Naive B cell (primary cell): ENCODE results near the gene HMGCR. TPM values are rescaled to one million over a fixed set of nuclear protein-coding genes. Genes with fewer than 3 reads are reported as not detected.
"Not testable (repeated sequence)": the region's sequence is repeated elsewhere in the genome, so short reads cannot be mapped to it uniquely, and the experiment has no call there.

ENCODE experiments used
- ATAC-seq, 2 donors: fragments of 150-1000 bp; cut with Tn5 transposase; 2 replicates each; pipeline ENCODE4 v1.10.0; 2021; ENCODE audit warnings: low read depth in 2 of 2, mild to moderate bottlenecking in 2 of 2, moderate library complexity in 2 of 2
- DNase-seq: peaks from one replicate; pipeline ENCODE4 v3.0.0; 2022
- H3K27ac Mint-ChIP-seq, 6 donors: one replicate each; pipeline ENCODE4 v1.8.0; 2020 to 2022; ENCODE audit warnings: mild to moderate bottlenecking in 6 of 6, mixed read lengths in 6 of 6, moderate library complexity in 5 of 6, inconsistent platforms in 2 of 6
- H3K27me3 Mint-ChIP-seq, 3 donors: one replicate each; pipeline ENCODE4 v1.8.0; 2021 to 2022; ENCODE audit warnings: mixed read lengths in 3 of 3, mild to moderate bottlenecking in 1 of 3
- H3K36me3 Mint-ChIP-seq, 2 donors: one replicate each; pipeline ENCODE4 v1.8.0; 2020 to 2022; ENCODE audit warnings: mixed read lengths in 2 of 2, inconsistent platforms in 1 of 2, mild to moderate bottlenecking in 1 of 2
- H3K4me1 Mint-ChIP-seq, 3 donors: one replicate each; pipeline ENCODE4 v1.8.0; 2020 to 2022; ENCODE audit warnings: mixed read lengths in 3 of 3, inconsistent platforms in 1 of 3, mild to moderate bottlenecking in 1 of 3, moderate library complexity in 1 of 3
- H3K4me3 Mint-ChIP-seq, 8 donors: one replicate each; pipeline ENCODE4 v1.8.0; 2020 to 2022; ENCODE audit warnings: mild to moderate bottlenecking in 8 of 8, mixed read lengths in 8 of 8, moderate library complexity in 8 of 8, inconsistent platforms in 2 of 8
- H3K9me3 Mint-ChIP-seq, 7 donors: one replicate each; pipeline ENCODE4 v1.8.0; 2020 to 2022; ENCODE audit warnings: mixed read lengths in 7 of 7, mild to moderate bottlenecking in 5 of 7, inconsistent platforms in 2 of 7, moderate library complexity in 1 of 7
- polyA plus RNA-seq, 6 donors: library from polyadenylated mRNA; unstranded; fragments of 300-500 nt; fragmentation: Illumina TruSeq; gene quantifications; one replicate each; pipeline ENCODE4 v1.2.3, GENCODE V29; 2021; ENCODE audit warnings: low read depth in 6 of 6

The HMGCR gene
- 10 to 100 TPM in 5 of 6 donors, 1 to 10 TPM in 1; 9.9 to 22.4 (median 14.1) TPM for polyA plus RNA-seq

GRCh38 chr5:75336615-75337336, at the start of gene HMGCR:
TSS of gene HMGCR (plus strand) at chr5:75337220. CDS start at chr5:75342606, 5,386 bp downstream.
- H3K27ac Mint-ChIP-seq = peak within 1 kb of the TSS in 1 of 6 donors; percentile 83
- H3K4me3 Mint-ChIP-seq = no peak within 1 kb of the TSS
- no peaks in the 10 kb centered on the region for H3K36me3 Mint-ChIP-seq
- H3K4me1 Mint-ChIP-seq = peaks cover 18 to 36% (median 34%) of the 10 kb centered on the region in 3 donors
- no peaks in the 10 kb centered on the region for H3K9me3 Mint-ChIP-seq
- H3K27me3 Mint-ChIP-seq = peaks cover 0 to 2% (median 0%) of the 10 kb centered on the region in 3 donors
- ATAC-seq = peak; percentile 92 to 93
- peak; percentile 97 for DNase-seq

DNA sequence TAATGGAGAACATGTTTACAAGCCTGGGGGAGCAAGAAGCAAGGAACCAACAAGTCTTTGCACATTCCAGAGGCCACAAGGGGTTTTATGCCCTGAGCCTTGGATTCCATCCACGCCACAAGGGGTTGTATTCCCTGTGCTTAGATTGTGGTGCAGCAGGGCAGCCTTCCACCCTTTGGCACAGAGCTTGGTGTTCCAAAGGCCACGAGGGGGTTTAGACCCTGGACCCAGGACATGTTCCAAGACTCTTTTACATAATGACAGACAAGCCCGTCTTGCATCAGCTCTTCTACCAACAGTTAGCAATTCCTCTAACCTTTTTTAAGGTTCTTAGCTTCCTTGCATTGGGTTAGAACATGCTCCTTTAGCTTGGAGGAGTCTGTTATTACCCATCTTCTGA, 45.2 kb upstream of the HMGCR start:
- H3K4me3 Mint-ChIP-seq, H3K36me3 Mint-ChIP-seq, ATAC-seq, H3K27ac Mint-ChIP-seq, DNase-seq, H3K4me1 Mint-ChIP-seq: not testable (repeated sequence)
- Mint-ChIP-seq H3K9me3 (peaks cover 2 to 29% (median 12%) of the 10 kb centered on the region in 7 donors), H3K27me3 (peaks cover 9 to 31% (median 13%) of the 10 kb centered on the region in 3 donors)

- H3K4me3 Mint-ChIP-seq = no peak overlapping the region
These were observed 36.9 kb upstream of the HMGCR start for GRCh38 chr5:75300084-75300483.

DNA sequence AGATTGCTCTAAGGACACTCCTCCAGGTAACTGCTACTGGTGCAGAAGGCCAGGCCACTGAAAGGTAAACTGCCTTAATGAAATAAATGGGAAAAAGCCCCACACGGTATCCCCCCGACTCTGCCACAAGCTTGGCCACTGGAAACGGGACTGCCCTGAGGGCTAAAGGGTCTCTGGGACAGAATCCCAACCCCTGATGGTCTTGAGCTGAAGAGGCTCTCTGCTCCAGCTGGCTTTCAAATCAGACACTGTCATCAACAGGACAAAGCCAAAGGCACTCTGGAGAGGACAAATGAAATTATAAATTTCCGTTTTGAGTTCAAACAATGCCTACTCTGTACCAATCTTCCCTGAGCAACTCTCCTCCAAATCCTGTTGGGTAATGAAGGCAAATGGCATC, 33.6 kb upstream of the HMGCR start:
- Mint-ChIP-seq H3K27ac (no peak overlapping the region), H3K9me3 (peaks cover 0 to 20% (median 4%) of the 10 kb centered on the region in 7 donors), H3K4me1 (no peaks in the 10 kb centered on the region), H3K27me3 (peaks cover 0 to 10% (median 6%) of the 10 kb centered on the region in 3 donors), H3K4me3 (no peak overlapping the region), H3K36me3 (no peaks in the 10 kb centered on the region)
- DNase-seq (no peak), ATAC-seq (no peak)

More at GRCh38 chr5:75300084-75300483, 36.9 kb upstream of the HMGCR start:
- no peak for DNase-seq
- Mint-ChIP-seq H3K36me3 (no peaks in the 10 kb centered on the region), H3K4me1 (no peaks in the 10 kb centered on the region), H3K27me3 (peaks cover 0 to 5% (median 0%) of the 10 kb centered on the region in 3 donors), H3K27ac (no peak overlapping the region), H3K9me3 (peaks cover 0 to 31% (median 4%) of the 10 kb centered on the region in 7 donors)
- no peak for ATAC-seq

GRCh38 chr5:75304486-75304885, 32.5 kb upstream of the HMGCR start:
- ATAC-seq, H3K9me3 Mint-ChIP-seq, H3K4me1 Mint-ChIP-seq, H3K27ac Mint-ChIP-seq, H3K36me3 Mint-ChIP-seq, DNase-seq: not testable (repeated sequence)
- Mint-ChIP-seq H3K27me3 (peaks cover 10 to 13% (median 10%) of the 10 kb centered on the region in 3 donors), H3K4me3 (peak overlapping the region in 1 of 8 donors; percentile 59)

DNA sequence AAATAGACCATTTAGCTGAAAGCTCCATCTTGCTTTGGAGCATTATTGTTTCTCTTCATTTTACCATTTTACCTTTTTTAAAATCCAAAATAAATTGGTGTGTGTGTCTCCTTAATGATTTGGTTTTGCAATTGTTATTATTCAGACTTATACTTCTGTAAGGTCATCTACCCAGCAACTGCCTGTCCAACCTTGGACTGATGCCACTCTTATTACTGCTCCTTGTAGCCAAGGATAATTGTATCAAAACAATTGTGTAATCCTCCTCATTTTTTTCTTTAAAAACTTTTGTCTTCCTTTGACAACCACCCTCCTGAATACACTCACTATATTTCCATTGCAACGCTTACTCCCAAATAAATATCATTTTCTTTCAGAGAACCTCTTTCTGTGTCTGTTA, 30.3 kb upstream of the HMGCR start:
- peaks cover 12 to 21% (median 20%) of the 10 kb centered on the region in 3 donors for H3K27me3 Mint-ChIP-seq
- peaks cover 0 to 2% (median 0%) of the 10 kb centered on the region in 7 donors for H3K9me3 Mint-ChIP-seq
- DNase-seq (no peak), ATAC-seq (no peak)
- no peaks in the 10 kb centered on the region for H3K4me1 Mint-ChIP-seq
- no peak overlapping the region for H3K4me3 Mint-ChIP-seq
- H3K36me3 Mint-ChIP-seq = no peaks in the 10 kb centered on the region
- H3K27ac Mint-ChIP-seq = peak overlapping the region in 1 of 6 donors; percentile 3

- Mint-ChIP-seq H3K27me3 (peaks cover 17 to 24% (median 22%) of the 10 kb centered on the region in 3 donors), H3K9me3 (no peaks in the 10 kb centered on the region), H3K4me1 (no peaks in the 10 kb centered on the region), H3K4me3 (no peak overlapping the region), H3K36me3 (no peaks in the 10 kb centered on the region), H3K27ac (no peak overlapping the region)
- no peak for ATAC-seq
- no peak for DNase-seq
These were observed 26.8 kb upstream of the HMGCR start for GRCh38 chr5:75310212-75310611.

- Mint-ChIP-seq H3K27me3 (peaks cover 0 to 17% (median 6%) of the 10 kb centered on the region in 3 donors), H3K27ac (peak overlapping the region in 1 of 6 donors; percentile 74)
- not testable (repeated sequence) for H3K4me3 Mint-ChIP-seq, H3K4me1 Mint-ChIP-seq, DNase-seq, H3K9me3 Mint-ChIP-seq, H3K36me3 Mint-ChIP-seq
- peak; percentile 43 to 63 for ATAC-seq
These were observed 17.9 kb upstream of the HMGCR start for GRCh38 chr5:75319148-75319547.

DNA sequence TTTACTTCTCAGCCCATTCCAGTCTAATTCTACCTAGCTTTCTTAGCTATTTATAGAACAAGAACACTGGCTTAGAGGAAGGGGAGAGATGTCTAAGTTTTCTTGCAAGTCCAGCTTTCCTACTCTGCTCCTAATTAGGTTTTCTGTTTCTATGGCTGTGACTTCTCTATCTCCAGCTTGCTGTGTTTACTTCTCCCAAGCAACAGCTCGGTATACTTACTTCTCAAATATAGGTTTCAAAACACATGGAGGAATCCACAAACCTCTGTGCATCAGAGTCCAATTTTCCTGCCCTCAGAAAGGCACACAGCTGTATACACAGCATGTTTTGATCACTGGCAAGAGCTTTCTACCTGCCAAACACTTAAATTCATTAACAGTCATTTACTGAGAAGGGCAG, 17.4 kb upstream of the HMGCR start:
- Mint-ChIP-seq H3K4me1 (peaks cover 4 to 7% (median 7%) of the 10 kb centered on the region in 3 donors), H3K4me3 (no peak overlapping the region)
- no peak for ATAC-seq

DNA sequence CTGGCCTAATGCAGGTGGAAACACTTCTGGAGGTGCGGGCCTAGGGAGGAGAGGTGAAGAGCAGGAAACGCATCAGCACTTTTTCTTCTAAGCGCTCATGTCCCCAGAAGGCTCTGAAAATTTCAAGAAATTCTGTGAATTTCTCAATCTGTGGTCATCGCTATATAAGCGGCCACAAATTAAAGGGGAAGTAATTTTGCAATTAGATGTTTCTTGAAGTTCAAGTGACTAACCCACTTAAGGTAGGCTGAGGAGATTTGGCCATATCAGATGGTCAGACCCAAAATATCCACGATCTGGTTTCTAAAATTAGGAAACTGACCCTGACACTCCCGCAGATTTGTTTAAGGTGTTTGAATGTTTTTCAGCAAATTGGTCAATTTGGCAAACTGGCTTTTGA, 16.6 kb upstream of the HMGCR start:
- peaks cover 4 to 7% (median 7%) of the 10 kb centered on the region in 3 donors for H3K4me1 Mint-ChIP-seq
- no peak for ATAC-seq

More for the DNA sequence above, 17.4 kb upstream of the HMGCR start:
- no peak for DNase-seq
- Mint-ChIP-seq H3K36me3 (no peaks in the 10 kb centered on the region), H3K9me3 (no peaks in the 10 kb centered on the region), H3K27me3 (peaks cover 0 to 22% (median 11%) of the 10 kb centered on the region in 3 donors), H3K27ac (no peak overlapping the region)

DNA sequence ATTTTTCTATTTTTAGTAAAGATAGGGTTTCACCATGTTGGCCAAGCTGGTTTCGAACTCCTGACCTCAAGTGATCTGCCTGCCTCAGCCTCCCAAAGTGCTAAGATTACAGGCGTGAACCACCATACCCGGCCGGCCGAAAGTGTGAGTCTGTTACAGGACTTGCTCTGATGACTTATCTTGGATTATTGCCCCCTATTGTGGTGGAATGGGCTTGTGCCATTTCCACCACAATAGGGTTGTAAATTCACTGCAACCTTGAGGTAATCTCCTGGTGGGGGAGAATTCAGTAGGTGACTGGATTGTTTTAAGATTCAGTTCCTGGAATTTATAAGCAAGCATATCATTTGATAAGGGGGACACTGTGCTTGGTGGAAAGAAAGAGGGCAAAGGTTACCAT, 15.0 kb upstream of the HMGCR start:
- H3K27ac Mint-ChIP-seq = no peak overlapping the region
- H3K36me3 Mint-ChIP-seq = no peaks in the 10 kb centered on the region
- no peaks in the 10 kb centered on the region for H3K9me3 Mint-ChIP-seq
- ATAC-seq (no peak), DNase-seq (no peak)
- H3K27me3 Mint-ChIP-seq = peaks cover 6 to 26% (median 19%) of the 10 kb centered on the region in 3 donors
- H3K4me1 Mint-ChIP-seq = peaks cover 4 to 7% (median 7%) of the 10 kb centered on the region in 3 donors
- H3K4me3 Mint-ChIP-seq = no peak overlapping the region

More for the DNA sequence above, 16.6 kb upstream of the HMGCR start:
- no peak overlapping the region for H3K4me3 Mint-ChIP-seq
- no peaks in the 10 kb centered on the region for H3K9me3 Mint-ChIP-seq
- DNase-seq = no peak
- peaks cover 5 to 26% (median 13%) of the 10 kb centered on the region in 3 donors for H3K27me3 Mint-ChIP-seq
- H3K27ac Mint-ChIP-seq = no peak overlapping the region
- H3K36me3 Mint-ChIP-seq = no peaks in the 10 kb centered on the region

DNA sequence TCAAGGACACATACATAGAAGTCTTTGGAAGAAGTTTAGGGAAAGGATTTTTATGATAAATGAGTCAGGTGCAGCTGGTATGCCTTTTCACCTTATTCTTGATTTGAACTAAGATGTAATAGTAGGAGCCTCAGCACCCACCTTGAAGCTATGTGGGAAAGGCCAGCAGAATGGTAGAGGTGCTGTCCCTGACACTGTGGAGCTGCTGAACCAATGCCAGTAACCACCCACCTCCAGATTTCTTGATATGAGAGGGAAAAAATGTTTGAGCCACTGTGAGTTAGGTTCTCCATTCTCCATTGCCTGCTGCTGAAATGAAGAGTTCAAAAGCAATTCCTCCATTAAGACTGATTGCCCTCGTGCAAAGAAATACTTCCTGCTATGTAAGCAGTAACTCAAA, 12.2 kb upstream of the HMGCR start:
- Mint-ChIP-seq H3K4me3 (no peak overlapping the region), H3K4me1 (peaks cover 0 to 1% (median 0%) of the 10 kb centered on the region in 3 donors), H3K36me3 (no peaks in the 10 kb centered on the region), H3K27ac (no peak overlapping the region), H3K27me3 (peaks cover 10 to 23% (median 16%) of the 10 kb centered on the region in 3 donors), H3K9me3 (no peaks in the 10 kb centered on the region)
- DNase-seq = no peak
- ATAC-seq = no peak

DNA sequence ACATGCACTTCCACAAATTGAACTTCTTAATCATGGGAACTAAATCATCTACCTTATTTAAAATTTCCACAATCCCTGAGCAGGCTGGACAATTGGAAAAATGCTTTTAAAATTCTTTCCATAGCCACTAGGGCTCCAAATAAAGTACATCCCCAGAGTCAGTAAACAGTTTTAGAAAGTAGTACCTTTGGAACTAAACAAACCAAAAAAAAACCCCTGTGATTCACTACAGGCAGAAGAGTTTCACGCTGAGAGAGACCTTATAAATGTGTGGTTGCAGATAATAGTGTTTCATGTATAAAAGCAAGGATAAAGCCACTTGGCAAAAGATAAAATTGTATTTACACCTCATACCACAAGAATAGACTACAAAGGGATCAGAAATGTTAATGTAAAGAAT, 11.8 kb upstream of the HMGCR start:
- DNase-seq (no peak), ATAC-seq (no peak)
- H3K36me3 Mint-ChIP-seq = no peaks in the 10 kb centered on the region
- peaks cover 10 to 24% (median 21%) of the 10 kb centered on the region in 3 donors for H3K27me3 Mint-ChIP-seq
- no peak overlapping the region for H3K27ac Mint-ChIP-seq
- H3K4me3 Mint-ChIP-seq = no peak overlapping the region
- H3K9me3 Mint-ChIP-seq = no peaks in the 10 kb centered on the region
- no peaks in the 10 kb centered on the region for H3K4me1 Mint-ChIP-seq

DNA sequence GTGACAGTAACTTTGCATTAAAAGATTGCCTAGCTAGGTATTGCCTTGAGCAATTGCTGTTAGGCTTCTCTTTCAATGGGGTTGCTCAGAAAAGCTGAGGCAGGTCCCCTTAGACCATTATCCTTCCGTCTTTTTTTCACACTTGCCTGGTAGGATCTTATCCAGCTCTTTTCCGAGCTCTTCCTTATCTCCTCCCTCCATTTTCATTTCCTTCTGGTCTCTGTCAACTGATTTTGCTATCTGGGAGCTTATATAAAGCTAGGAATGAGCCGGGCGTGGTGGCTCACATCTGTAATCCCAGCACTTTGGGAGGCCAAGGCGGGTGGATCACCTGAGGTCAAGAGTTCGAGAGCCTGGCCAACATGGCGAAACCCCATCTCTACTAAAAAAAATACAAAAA, 6.6 kb upstream of the HMGCR start:
- no peak for DNase-seq
- no peak overlapping the region for H3K27ac Mint-ChIP-seq
- no peaks in the 10 kb centered on the region for H3K9me3 Mint-ChIP-seq
- no peak for ATAC-seq
- no peaks in the 10 kb centered on the region for H3K36me3 Mint-ChIP-seq
- H3K4me1 Mint-ChIP-seq = no peaks in the 10 kb centered on the region
- peak overlapping the region in 1 of 8 donors; percentile 79 for H3K4me3 Mint-ChIP-seq
- peaks cover 5 to 23% (median 10%) of the 10 kb centered on the region in 3 donors for H3K27me3 Mint-ChIP-seq
